HEK293 (cell line): ENCODE data around the gene YIPF1.
A peak's percentile ranks its signal among the peaks of the same experiment; 100 is the strongest.

Experiments
- CTCF ChIA-PET: fragments of 350-600 bp; formaldehyde crosslinking; extraction: SDS; loops from one replicate; lab custom pipeline; 2021; ENCODE audit warnings: antibody characterized with exemption; lab: Yijun Ruan, JAX
- POLR2A ChIA-PET: fragments of 300-600 bp; formaldehyde crosslinking; extraction: SDS; loops from one replicate; lab custom pipeline; 2020; ENCODE audit warnings: antibody characterized with exemption, inconsistent platforms; lab: Yijun Ruan, JAX
- H3K27ac ChIP-seq: fragments of 200-500 bp; sonication (Bioruptor generic); 2 replicates; pipeline ENCODE4 v1.5.1; 2014; ENCODE audit warnings: low read depth, low read length, control low read depth, inconsistent platforms; ENCODE audit errors: extremely low read depth
- H3K36me3 ChIP-seq, 2 experiments: fragments of 200-500 bp in 1 of 2; sonication (Bioruptor generic) in 1 of 2; 1 replicate in 1 of 2; 2 replicates in 1 of 2; pipeline ENCODE4 v1.5.1; 2014 to 2017; ENCODE audit warnings: inconsistent platforms in 2 of 2, low read length in 2 of 2; ENCODE audit not compliant: control insufficient read depth in 2 of 2, insufficient read depth in 1 of 2
- H3K4me1 ChIP-seq: fragments of 200-500 bp; sonication (Bioruptor generic); 2 replicates; pipeline ENCODE4 v1.5.1; 2014; ENCODE audit warnings: mild to moderate bottlenecking, low read length, inconsistent platforms; ENCODE audit not compliant: control insufficient read depth, insufficient read depth
- H3K4me3 ChIP-seq: 2 replicates; pipeline ENCODE4 v1.5.1; 2011; ENCODE audit warnings: low read depth, mild to moderate bottlenecking, control low read depth, low read length, moderate library complexity
- H3K9me3 ChIP-seq: fragments of 200-500 bp; sonication (Bioruptor generic); 2 replicates; pipeline ENCODE4 v1.5.1; 2014; ENCODE audit warnings: low read depth, low read length, inconsistent platforms; ENCODE audit not compliant: control insufficient read depth, insufficient read depth
- GLI4 ChIP-seq: fragments of 450-650 bp; formaldehyde crosslinking; IDR thresholded peaks from 2 replicates; pipeline ENCODE4 v1.5.1; 2016; ENCODE audit warnings: missing biosample characterization, missing genetic modification characterization
- GLIS2 ChIP-seq: fragments of 450-650 bp; formaldehyde crosslinking; IDR thresholded peaks from 2 replicates; pipeline ENCODE4 v1.5.1; 2016; ENCODE audit warnings: missing biosample characterization, missing genetic modification characterization
- KLF16 ChIP-seq: fragments of 450-650 bp; formaldehyde crosslinking; IDR thresholded peaks from 2 replicates; pipeline ENCODE4 v1.5.1; 2017; ENCODE audit warnings: missing biosample characterization, missing genetic modification characterization
- KLF17 ChIP-seq: fragments of 450-650 bp; formaldehyde crosslinking; IDR thresholded peaks from 2 replicates; pipeline ENCODE4 v1.5.1; 2016; ENCODE audit warnings: missing biosample characterization, missing genetic modification characterization
- SCRT2 ChIP-seq: fragments of 450-650 bp; formaldehyde crosslinking; IDR thresholded peaks from 2 replicates; pipeline ENCODE4 v1.5.1; 2016; ENCODE audit warnings: missing biosample characterization, missing genetic modification characterization
- WT1 ChIP-seq: fragments of 450-650 bp; formaldehyde crosslinking; IDR thresholded peaks from 2 replicates; pipeline ENCODE4 v1.5.1; 2016; ENCODE audit warnings: missing biosample characterization, missing genetic modification characterization
- ZBTB8A ChIP-seq: fragments of 450-650 bp; formaldehyde crosslinking; IDR thresholded peaks from 2 replicates; pipeline ENCODE4 v1.5.1; 2016; ENCODE audit warnings: missing biosample characterization, missing genetic modification characterization
- ZEB2 ChIP-seq: fragments of 450-650 bp; formaldehyde crosslinking; IDR thresholded peaks from 2 replicates; pipeline ENCODE4 v1.5.1; 2016; ENCODE audit warnings: missing biosample characterization, missing genetic modification characterization
- ZNF146 ChIP-seq: fragments of 450-650 bp; formaldehyde crosslinking; IDR thresholded peaks from 2 replicates; pipeline ENCODE4 v1.5.1; 2016; ENCODE audit warnings: missing biosample characterization, missing genetic modification characterization
- ZNF274 ChIP-seq, 2 experiments: fragments of 200-500 bp in 1 of 2; fragments of 450-650 bp in 1 of 2; sonication (Bioruptor generic) in 1 of 2; formaldehyde crosslinking in 1 of 2; IDR thresholded peaks; 2 replicates each; pipeline versions ENCODE4 v1.5.1 to v1.6.1; 2014 to 2016; ENCODE audit warnings: borderline replicate concordance in 1 of 2, inconsistent platforms in 1 of 2, low read length in 1 of 2, missing biosample characterization in 1 of 2, missing genetic modification characterization in 1 of 2
- ZNF302 ChIP-seq: fragments of 450-650 bp; formaldehyde crosslinking; IDR thresholded peaks from 2 replicates; pipeline ENCODE4 v1.5.1; 2016; ENCODE audit warnings: missing biosample characterization, missing genetic modification characterization, low read depth
- ZNF404 ChIP-seq: fragments of 450-650 bp; formaldehyde crosslinking; IDR thresholded peaks from 2 replicates; pipeline ENCODE4 v1.5.1; 2017; ENCODE audit warnings: missing biosample characterization, missing genetic modification characterization
- ZNF48 ChIP-seq: fragments of 450-650 bp; formaldehyde crosslinking; IDR thresholded peaks from 2 replicates; pipeline ENCODE4 v1.5.1; 2016; ENCODE audit warnings: missing biosample characterization, missing genetic modification characterization
- ZNF513 ChIP-seq: fragments of 450-650 bp; IDR thresholded peaks from 2 replicates; pipeline ENCODE4 v1.5.1; 2018; ENCODE audit warnings: missing biosample characterization, missing genetic modification characterization
- ZNF596 ChIP-seq: fragments of 450-650 bp; IDR thresholded peaks from 2 replicates; pipeline ENCODE4 v1.5.0; 2018; ENCODE audit warnings: missing biosample characterization, mild to moderate bottlenecking, missing genetic modification characterization, moderate library complexity
- ZNF629 ChIP-seq: fragments of 450-650 bp; formaldehyde crosslinking; IDR thresholded peaks from 2 replicates; pipeline ENCODE4 v1.5.1; 2017; ENCODE audit warnings: missing biosample characterization, missing genetic modification characterization
- ZSCAN23 ChIP-seq: fragments of 450-650 bp; formaldehyde crosslinking; IDR thresholded peaks from 2 replicates; pipeline ENCODE4 v1.5.1; 2016; ENCODE audit warnings: missing biosample characterization, missing genetic modification characterization
- TF ChIP-seq, protein P1 (sequence below): fragments of 450-650 bp; formaldehyde crosslinking; IDR thresholded peaks from 2 replicates; pipeline ENCODE4 v1.5.1; 2016; ENCODE audit warnings: missing biosample characterization, missing genetic modification characterization

Gene YIPF1

DNA sequence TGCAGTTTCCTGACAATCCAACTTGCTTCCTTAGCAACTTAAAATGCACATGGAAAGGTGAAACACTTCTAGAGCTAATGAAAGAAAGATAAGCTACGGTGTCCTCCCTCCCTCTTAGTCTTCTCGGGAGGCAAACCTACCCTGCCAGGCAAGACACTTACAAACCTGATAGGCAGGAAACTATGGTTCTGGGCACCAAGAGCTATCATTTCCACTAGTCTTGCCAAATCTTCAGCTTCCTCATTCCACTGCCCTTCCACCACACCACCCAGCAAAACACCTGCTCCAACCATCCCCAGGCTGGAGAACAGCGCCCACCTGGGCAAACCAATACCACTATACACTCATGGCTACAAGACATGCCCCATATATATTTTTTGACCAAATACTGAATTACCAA lies 66.7 kb downstream of the YIPF1 start (continued):
- TF ChIP-seq ZNF302: no peak

- Histone ChIP-seq H3K9me3 (no peaks in the 10 kb centered on the region), H3K4me3 (no peak overlapping the region), H3K27ac (no peak overlapping the region), H3K4me1 (no peaks in the 10 kb centered on the region)
- POLR2A ChIA-PET: interaction anchor here (0.5 kb wide), 1 partner anchor 49 kb away, joined by 5 read pairs; no protein-coding TSS in a partner anchor
- no peak for TF ChIP-seq GLI4 (tag by site-specific recombination)
- TF ChIP-seq ZNF274 (IDR thresholded peaks at IDR 0.05; ENCODE audit: low read length): no peak
- TF ChIP-seq ZNF274 (tag by site-specific recombination; IDR thresholded peaks at IDR 0.05; ENCODE audit: borderline replicate concordance): no peak
- TF ChIP-seq, protein P1, sequence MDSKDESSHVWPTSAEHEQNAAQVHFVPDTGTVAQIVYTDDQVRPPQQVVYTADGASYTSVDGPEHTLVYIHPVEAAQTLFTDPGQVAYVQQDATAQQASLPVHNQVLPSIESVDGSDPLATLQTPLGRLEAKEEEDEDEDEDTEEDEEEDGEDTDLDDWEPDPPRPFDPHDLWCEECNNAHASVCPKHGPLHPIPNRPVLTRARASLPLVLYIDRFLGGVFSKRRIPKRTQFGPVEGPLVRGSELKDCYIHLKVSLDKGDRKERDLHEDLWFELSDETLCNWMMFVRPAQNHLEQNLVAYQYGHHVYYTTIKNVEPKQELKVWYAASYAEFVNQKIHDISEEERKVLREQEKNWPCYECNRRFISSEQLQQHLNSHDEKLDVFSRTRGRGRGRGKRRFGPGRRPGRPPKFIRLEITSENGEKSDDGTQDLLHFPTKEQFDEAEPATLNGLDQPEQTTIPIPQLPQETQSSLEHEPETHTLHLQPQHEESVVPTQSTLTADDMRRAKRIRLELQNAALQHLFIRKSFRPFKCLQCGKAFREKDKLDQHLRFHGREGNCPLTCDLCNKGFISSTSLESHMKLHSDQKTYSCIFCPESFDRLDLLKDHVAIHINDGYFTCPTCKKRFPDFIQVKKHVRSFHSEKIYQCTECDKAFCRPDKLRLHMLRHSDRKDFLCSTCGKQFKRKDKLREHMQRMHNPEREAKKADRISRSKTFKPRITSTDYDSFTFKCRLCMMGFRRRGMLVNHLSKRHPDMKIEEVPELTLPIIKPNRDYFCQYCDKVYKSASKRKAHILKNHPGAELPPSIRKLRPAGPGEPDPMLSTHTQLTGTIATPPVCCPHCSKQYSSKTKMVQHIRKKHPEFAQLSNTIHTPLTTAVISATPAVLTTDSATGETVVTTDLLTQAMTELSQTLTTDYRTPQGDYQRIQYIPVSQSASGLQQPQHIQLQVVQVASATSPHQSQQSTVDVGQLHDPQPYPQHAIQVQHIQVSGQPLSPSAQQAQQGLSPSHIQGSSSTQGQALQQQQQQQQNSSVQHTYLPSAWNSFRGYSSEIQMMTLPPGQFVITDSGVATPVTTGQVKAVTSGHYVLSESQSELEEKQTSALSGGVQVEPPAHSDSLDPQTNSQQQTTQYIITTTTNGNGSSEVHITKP (tag by site-specific recombination): peak; percentile 56
- no peak for TF ChIP-seq ZBTB8A (tag by site-specific recombination)
- TF ChIP-seq KLF17: no peak
- TF ChIP-seq, all 188 proteins: peak for 1
- peaks cover 44 to 71% of the 10 kb centered on the region in 2 experiments for H3K36me3 ChIP-seq
- CTCF ChIA-PET: interaction anchor here (0.6 to 1.0 kb wide), 2 partner anchors 8 to 11 kb away, joined by 3 read pairs; no protein-coding TSS in a partner anchor
These were observed 68.2 kb downstream of the YIPF1 start for GRCh38 chr1:53821380-53821779.

- Histone ChIP-seq H3K4me3 (no peak overlapping the region), H3K4me1 (no peaks in the 10 kb centered on the region), H3K36me3 (peaks cover 32 to 68% of the 10 kb centered on the region in 2 experiments), H3K9me3 (no peaks in the 10 kb centered on the region), H3K27ac (no peak overlapping the region)
- CTCF ChIA-PET: interaction anchor here (0.5 to 1.4 kb wide), 3 partner anchors 8 to 41 kb away, joined by 3 to 4 read pairs (median 3); no protein-coding TSS in a partner anchor
- no peak for TF ChIP-seq ZEB2 (tag by site-specific recombination)
- TF ChIP-seq GLIS2 (tag by site-specific recombination): no peak
- TF ChIP-seq ZNF146 (tag by site-specific recombination): no peak
- TF ChIP-seq ZNF48 (tag by site-specific recombination): no peak
- no peak for TF ChIP-seq ZNF513 (tag by site-specific recombination)
- TF ChIP-seq ZSCAN23 (tag by site-specific recombination): no peak
- no peak for TF ChIP-seq WT1
- no peak for TF ChIP-seq ZNF404 (tag by site-specific recombination)
- no peak for TF ChIP-seq SCRT2 (tag by site-specific recombination)
- no peak for TF ChIP-seq KLF16
- TF ChIP-seq ZNF596 (tag by site-specific recombination): no peak
- TF ChIP-seq ZNF629: no peak
- POLR2A ChIA-PET: no interaction called here
These were observed 70.2 kb downstream of the YIPF1 start for GRCh38 chr1:53819387-53819786.
